Ishikawa (cell line): Measurements from ENCODE around the gene DPYD.

Experiments used
- CEBPB ChIP-seq: IDR thresholded peaks from 2 replicates; pipeline ENCODE4 v1.6.1; 2012
- CREB1 ChIP-seq: IDR thresholded peaks from 2 replicates; pipeline ENCODE4 v1.6.1; 2012; ENCODE audit warnings: low read depth
- EGR1 ChIP-seq: IDR thresholded peaks from 2 replicates; pipeline ENCODE4 v1.6.1; 2012
- EP300 ChIP-seq: IDR thresholded peaks from 2 replicates; pipeline ENCODE4 v1.6.1; 2012; ENCODE audit warnings: borderline replicate concordance
- FOXM1 ChIP-seq: IDR thresholded peaks from 2 replicates; pipeline ENCODE4 v1.6.1; 2012; ENCODE audit warnings: low read depth, borderline replicate concordance
- NFIC ChIP-seq: IDR thresholded peaks from 2 replicates; pipeline ENCODE4 v1.6.1; 2012
- RAD21 ChIP-seq: IDR thresholded peaks from 2 replicates; pipeline ENCODE4 v1.6.1; 2012; ENCODE audit warnings: low read depth
- TAF1 ChIP-seq: IDR thresholded peaks from 2 replicates; pipeline ENCODE4 v1.6.1; 2012; ENCODE audit warnings: low read depth, mild to moderate bottlenecking
- TCF12 ChIP-seq: IDR thresholded peaks from 2 replicates; pipeline ENCODE4 v1.6.1; 2012; ENCODE audit warnings: low read depth
- TEAD4 ChIP-seq: IDR thresholded peaks from 2 replicates; pipeline ENCODE4 v1.6.1; 2012
- YY1 ChIP-seq: IDR thresholded peaks from 2 replicates; pipeline ENCODE4 v1.6.1; 2012; ENCODE audit warnings: low read depth
- ZBTB7A ChIP-seq: IDR thresholded peaks from 2 replicates; pipeline ENCODE4 v1.6.1; 2012; ENCODE audit warnings: low read depth
- TF ChIP-seq, protein P1 (sequence below): IDR thresholded peaks from 2 replicates; pipeline ENCODE4 v1.6.1; 2012
- TF ChIP-seq, protein P2 (sequence below): IDR thresholded peaks from 2 replicates; pipeline ENCODE4 v1.6.1; 2012
- TF ChIP-seq, protein P3 (sequence below): IDR thresholded peaks from 2 replicates; pipeline ENCODE4 v1.6.1; 2012; ENCODE audit warnings: low read depth, mild to moderate bottlenecking

The DPYD gene

DNA sequence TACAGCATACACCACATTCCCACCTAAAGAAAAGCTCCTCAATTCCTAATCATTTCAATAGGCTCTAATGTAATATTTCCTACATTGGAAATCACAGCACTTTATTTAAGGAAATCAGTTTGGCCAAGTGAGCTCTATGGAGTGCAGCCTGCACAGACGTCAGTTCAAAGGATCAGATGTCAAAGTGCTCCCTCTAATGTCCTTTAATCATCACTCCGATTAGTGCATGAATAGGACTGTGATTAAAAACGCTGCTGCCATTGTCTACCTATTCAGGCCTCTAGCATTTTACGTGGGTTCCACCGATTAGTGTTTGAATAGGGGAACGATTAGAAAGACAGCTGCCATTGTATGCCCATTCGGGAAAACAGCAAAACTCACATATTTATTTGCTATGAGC lies 50.2 kb downstream of the DPYD start:
- TF ChIP-seq EGR1 (no peak), TCF12 (no peak), ZBTB7A (no peak), NFIC (no peak), FOXM1 (no peak), EP300 (no peak), YY1 (no peak), TAF1 (no peak), CREB1 (no peak), RAD21 (no peak), CEBPB (no peak), TEAD4 (no peak)
- TF ChIP-seq, protein P1, sequence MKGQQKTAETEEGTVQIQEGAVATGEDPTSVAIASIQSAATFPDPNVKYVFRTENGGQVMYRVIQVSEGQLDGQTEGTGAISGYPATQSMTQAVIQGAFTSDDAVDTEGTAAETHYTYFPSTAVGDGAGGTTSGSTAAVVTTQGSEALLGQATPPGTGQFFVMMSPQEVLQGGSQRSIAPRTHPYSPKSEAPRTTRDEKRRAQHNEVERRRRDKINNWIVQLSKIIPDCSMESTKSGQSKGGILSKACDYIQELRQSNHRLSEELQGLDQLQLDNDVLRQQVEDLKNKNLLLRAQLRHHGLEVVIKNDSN: no peak
- TF ChIP-seq, protein P2, sequence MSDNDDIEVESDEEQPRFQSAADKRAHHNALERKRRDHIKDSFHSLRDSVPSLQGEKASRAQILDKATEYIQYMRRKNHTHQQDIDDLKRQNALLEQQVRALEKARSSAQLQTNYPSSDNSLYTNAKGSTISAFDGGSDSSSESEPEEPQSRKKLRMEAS: no peak
- TF ChIP-seq, protein P3, sequence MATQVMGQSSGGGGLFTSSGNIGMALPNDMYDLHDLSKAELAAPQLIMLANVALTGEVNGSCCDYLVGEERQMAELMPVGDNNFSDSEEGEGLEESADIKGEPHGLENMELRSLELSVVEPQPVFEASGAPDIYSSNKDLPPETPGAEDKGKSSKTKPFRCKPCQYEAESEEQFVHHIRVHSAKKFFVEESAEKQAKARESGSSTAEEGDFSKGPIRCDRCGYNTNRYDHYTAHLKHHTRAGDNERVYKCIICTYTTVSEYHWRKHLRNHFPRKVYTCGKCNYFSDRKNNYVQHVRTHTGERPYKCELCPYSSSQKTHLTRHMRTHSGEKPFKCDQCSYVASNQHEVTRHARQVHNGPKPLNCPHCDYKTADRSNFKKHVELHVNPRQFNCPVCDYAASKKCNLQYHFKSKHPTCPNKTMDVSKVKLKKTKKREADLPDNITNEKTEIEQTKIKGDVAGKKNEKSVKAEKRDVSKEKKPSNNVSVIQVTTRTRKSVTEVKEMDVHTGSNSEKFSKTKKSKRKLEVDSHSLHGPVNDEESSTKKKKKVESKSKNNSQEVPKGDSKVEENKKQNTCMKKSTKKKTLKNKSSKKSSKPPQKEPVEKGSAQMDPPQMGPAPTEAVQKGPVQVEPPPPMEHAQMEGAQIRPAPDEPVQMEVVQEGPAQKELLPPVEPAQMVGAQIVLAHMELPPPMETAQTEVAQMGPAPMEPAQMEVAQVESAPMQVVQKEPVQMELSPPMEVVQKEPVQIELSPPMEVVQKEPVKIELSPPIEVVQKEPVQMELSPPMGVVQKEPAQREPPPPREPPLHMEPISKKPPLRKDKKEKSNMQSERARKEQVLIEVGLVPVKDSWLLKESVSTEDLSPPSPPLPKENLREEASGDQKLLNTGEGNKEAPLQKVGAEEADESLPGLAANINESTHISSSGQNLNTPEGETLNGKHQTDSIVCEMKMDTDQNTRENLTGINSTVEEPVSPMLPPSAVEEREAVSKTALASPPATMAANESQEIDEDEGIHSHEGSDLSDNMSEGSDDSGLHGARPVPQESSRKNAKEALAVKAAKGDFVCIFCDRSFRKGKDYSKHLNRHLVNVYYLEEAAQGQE: no peak

DNA sequence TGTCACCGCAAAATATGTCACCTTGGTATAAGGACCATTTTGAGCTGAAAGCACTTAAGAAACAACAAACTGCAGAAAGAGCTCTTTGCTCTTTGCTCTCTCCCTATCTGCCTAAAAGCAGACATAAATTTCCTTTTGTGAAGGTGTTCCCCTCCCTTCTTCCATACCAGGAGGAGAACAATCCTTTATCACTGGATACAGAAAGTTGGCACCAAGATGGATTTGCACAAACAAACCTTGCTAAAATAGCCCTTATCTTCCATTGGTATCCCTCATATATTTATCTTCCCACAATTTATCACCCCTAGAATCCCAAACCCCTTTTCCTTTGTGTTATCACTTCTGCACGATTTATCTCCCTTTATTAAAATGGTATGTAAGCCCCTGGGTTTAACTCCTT lies 51.4 kb downstream of the DPYD start:
- TF ChIP-seq, protein P2: no peak
- no peak for TF ChIP-seq CREB1
- TF ChIP-seq CEBPB: no peak
- TF ChIP-seq, protein P1: no peak
- TF ChIP-seq TCF12: no peak
- TF ChIP-seq RAD21: no peak
- TF ChIP-seq EP300: no peak
- TF ChIP-seq NFIC: no peak
- no peak for TF ChIP-seq FOXM1
- no peak for TF ChIP-seq EGR1
- TF ChIP-seq, protein P3: no peak

DNA sequence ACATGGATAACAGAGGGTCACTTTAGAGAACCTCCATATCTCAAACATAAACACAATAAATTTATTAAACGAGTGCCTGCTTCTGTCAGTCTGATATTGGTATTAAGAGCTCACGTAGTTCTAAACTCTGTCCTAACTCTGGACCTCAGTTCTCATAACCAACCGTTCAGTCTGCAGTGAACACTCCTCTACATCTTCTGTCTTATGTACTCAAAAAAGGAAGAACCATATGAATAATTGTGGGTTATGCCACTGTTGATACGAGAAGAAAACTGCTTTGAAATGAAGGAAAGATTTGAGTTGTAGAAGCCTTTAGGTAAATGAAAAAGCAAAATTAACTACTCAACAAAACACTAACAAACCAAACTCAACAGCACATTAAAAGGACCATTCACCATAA lies 53.7 kb downstream of the DPYD start:
- no peak for TF ChIP-seq FOXM1
- no peak for TF ChIP-seq CEBPB

DNA sequence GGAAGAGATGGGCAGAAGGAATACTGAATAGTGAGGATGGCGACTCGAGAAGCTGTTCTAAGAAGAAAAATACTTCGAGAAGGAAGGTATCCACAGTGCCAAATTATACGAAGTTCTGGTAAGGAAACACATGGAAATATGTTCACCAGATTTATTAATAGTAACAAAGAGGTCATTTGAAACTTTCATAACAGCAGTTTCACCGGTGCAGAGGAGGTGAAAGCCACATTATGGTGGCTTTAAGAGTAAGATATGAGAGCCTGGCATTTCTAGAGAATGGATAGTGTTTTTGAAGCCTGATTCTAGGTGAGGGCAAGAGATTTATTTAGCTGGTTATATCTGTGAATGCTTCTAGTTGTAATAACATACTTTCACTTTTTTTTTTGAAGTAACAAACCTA lies 56.2 kb downstream of the DPYD start:
- TF ChIP-seq, protein P1: no peak
- no peak for TF ChIP-seq RAD21
- TF ChIP-seq ZBTB7A: no peak
- TF ChIP-seq CREB1: no peak
- no peak for TF ChIP-seq TEAD4
- TF ChIP-seq FOXM1: no peak
- TF ChIP-seq NFIC: no peak
- no peak for TF ChIP-seq EGR1
- TF ChIP-seq TCF12: no peak
- TF ChIP-seq, protein P2: no peak
- TF ChIP-seq CEBPB: no peak
- TF ChIP-seq, protein P3: no peak
- TF ChIP-seq EP300: no peak
- no peak for TF ChIP-seq TAF1
- no peak for TF ChIP-seq YY1
